Vagina (tissue), 2 donors: Measurements from ENCODE around the gene CDK14. TPM values are rescaled to one million over a fixed set of nuclear protein-coding genes. Genes with fewer than 3 reads are reported as not detected.

Experiments
- DNase-seq, 2 donors: peaks; one replicate each; pipeline ENCODE4 v3.0.0-alpha.2; 2017; ENCODE audit errors: extremely low spot score in 2 of 2
- H3K27ac ChIP-seq: fragments of 200-600 bp; sonication (generic); one replicate; pipeline ENCODE4 v1.5.1; 2019
- H3K27me3 ChIP-seq: fragments of 200-600 bp; sonication (generic); one replicate; pipeline ENCODE4 v1.5.1; 2019
- H3K36me3 ChIP-seq, 2 donors: fragments of 200-600 bp; sonication (generic); one replicate each; pipeline ENCODE4 v1.5.1; 2017 to 2019
- H3K4me1 ChIP-seq: fragments of 200-600 bp; sonication (generic); one replicate; pipeline ENCODE4 v1.5.1; 2019
- H3K4me3 ChIP-seq, 2 donors: fragments of 200-600 bp; sonication (generic); 1 replicate in 1 of 2; 2 replicates in 1 of 2; pipeline ENCODE4 v1.5.1; 2016 to 2019
- H3K9me3 ChIP-seq: fragments of 200-600 bp; sonication (generic); one replicate; pipeline ENCODE4 v1.5.1; 2019
- CTCF ChIP-seq, 3 experiments: fragments of 450-650 bp in 2 of 3; fragments of 200-600 bp in 1 of 3; sonication (generic) in 1 of 3; IDR thresholded peaks; one replicate each; pipeline ENCODE4 v1.5.1; 2017 to 2019; ENCODE audit warnings: antibody characterized with exemption in 3 of 3, mild to moderate bottlenecking in 2 of 3, moderate library complexity in 2 of 3
- POLR2A ChIP-seq, 2 donors: fragments of 450-650 bp; IDR thresholded peaks; one replicate each; pipeline ENCODE4 v1.6.1; 2017; ENCODE audit warnings: antibody characterized with exemption in 2 of 2, mild to moderate bottlenecking in 2 of 2, moderate library complexity in 2 of 2
- POLR2AphosphoS5 ChIP-seq, 2 donors: sonication (generic); formaldehyde crosslinking; IDR thresholded peaks; one replicate each; pipeline ENCODE4 v1.9.0; 2017; ENCODE audit warnings: antibody characterized with exemption in 2 of 2, mild to moderate bottlenecking in 2 of 2, low read depth in 1 of 2; ENCODE audit not compliant: insufficient read depth in 1 of 2
- intact Hi-C: fragments of 100-400 bp; cut with DNase I; formaldehyde crosslinking; loops from one replicate; pipeline ENCODE4 v1.15.1; 2023
- total RNA-seq: library from RNA; depleted of rRNA; stranded (reverse); fragments of >200 nt; gene quantifications from one replicate; pipeline ENCODE4 v1.2.3, GENCODE V29; 2016

CDK14 gene
- total RNA-seq, 1 donor from 2014 or later, result 21.6 TPM

GRCh38 chr7:91230100-91230499, 634.0 kb downstream of the CDK14 start:
- TF ChIP-seq CTCF (IDR thresholded peaks at IDR 0.05), result no peak
- TF ChIP-seq POLR2AphosphoS5 (IDR thresholded peaks at IDR 0.05; ENCODE audit: insufficient read depth in 1 of 2, low read depth in 1 of 2), result no peak
- TF ChIP-seq POLR2A (IDR thresholded peaks at IDR 0.05), result no peak
- H3K36me3 ChIP-seq, result no peaks in the 10 kb centered on the region
- intact Hi-C loops, result no loop called here
- no peak for DNase-seq
- H3K4me3 ChIP-seq, result no peak overlapping the region
- no peaks in the 10 kb centered on the region for H3K4me1 ChIP-seq
- H3K27ac ChIP-seq, result no peak overlapping the region
- no peaks in the 10 kb centered on the region for H3K27me3 ChIP-seq
- no peaks in the 10 kb centered on the region for H3K9me3 ChIP-seq

GRCh38 chr7:91230503-91230902, 634.4 kb downstream of the CDK14 start:
- intact Hi-C loops, result no loop called here
- Histone ChIP-seq H3K27me3 (no peaks in the 10 kb centered on the region), H3K4me1 (no peaks in the 10 kb centered on the region), H3K4me3 (no peak overlapping the region), H3K9me3 (no peaks in the 10 kb centered on the region), H3K27ac (no peak overlapping the region), H3K36me3 (no peaks in the 10 kb centered on the region)
- no peak for TF ChIP-seq CTCF (IDR thresholded peaks at IDR 0.05)
- no peak for TF ChIP-seq POLR2AphosphoS5 (IDR thresholded peaks at IDR 0.05; ENCODE audit: insufficient read depth in 1 of 2, low read depth in 1 of 2)
- TF ChIP-seq POLR2A (IDR thresholded peaks at IDR 0.05), result no peak
- no peak for DNase-seq

GRCh38 chr7:91233212-91233611, 637.1 kb downstream of the CDK14 start:
- H3K9me3 ChIP-seq, result no peaks in the 10 kb centered on the region
- no peak overlapping the region for H3K4me3 ChIP-seq
- no peak for DNase-seq
- no peak overlapping the region for H3K27ac ChIP-seq
- no peaks in the 10 kb centered on the region for H3K27me3 ChIP-seq
- H3K36me3 ChIP-seq, result no peaks in the 10 kb centered on the region
- TF ChIP-seq POLR2AphosphoS5 (IDR thresholded peaks at IDR 0.05; ENCODE audit: insufficient read depth in 1 of 2, low read depth in 1 of 2), result no peak
- TF ChIP-seq POLR2A (IDR thresholded peaks at IDR 0.05), result no peak
- TF ChIP-seq CTCF (IDR thresholded peaks at IDR 0.05), result no peak
- intact Hi-C loops, result no loop called here
- no peaks in the 10 kb centered on the region for H3K4me1 ChIP-seq

GRCh38 chr7:91235211-91235832, 639.2 kb downstream of the CDK14 start:
- Histone ChIP-seq H3K4me3 (no peak overlapping the region), H3K4me1 (no peaks in the 10 kb centered on the region), H3K27ac (no peak overlapping the region), H3K27me3 (no peaks in the 10 kb centered on the region), H3K9me3 (no peaks in the 10 kb centered on the region), H3K36me3 (no peaks in the 10 kb centered on the region)
- no peak for DNase-seq
- TF ChIP-seq CTCF (IDR thresholded peaks at IDR 0.05) (no peak), POLR2A (IDR thresholded peaks at IDR 0.05) (no peak), POLR2AphosphoS5 (IDR thresholded peaks at IDR 0.05; ENCODE audit: insufficient read depth in 1 of 2, low read depth in 1 of 2) (no peak)
- intact Hi-C loops, result no loop called here

- no peak overlapping the region for H3K27ac ChIP-seq
- no peak for TF ChIP-seq POLR2A (IDR thresholded peaks at IDR 0.05)
- no peak for TF ChIP-seq POLR2AphosphoS5 (IDR thresholded peaks at IDR 0.05; ENCODE audit: insufficient read depth in 1 of 2, low read depth in 1 of 2)
- intact Hi-C loops, result no loop called here
Measured at GRCh38 chr7:91239171-91239604, 643.1 kb downstream of the CDK14 start.

More at GRCh38 chr7:91239171-91239604, 643.1 kb downstream of the CDK14 start:
- Histone ChIP-seq H3K9me3 (no peaks in the 10 kb centered on the region), H3K27me3 (no peaks in the 10 kb centered on the region), H3K4me1 (peaks cover 30% of the 10 kb centered on the region), H3K36me3 (no peaks in the 10 kb centered on the region), H3K4me3 (no peak overlapping the region)
- DNase-seq, result no peak
